T-helper 22 cell (primary cell): ENCODE results near the gene ZNF14.
"Not testable (repeated sequence)": the region's sequence is repeated elsewhere in the genome, so short reads cannot be mapped to it uniquely, and the experiment has no call there.

Source experiments
- DNase-seq: peaks from one replicate; pipeline ENCODE4 v3.0.0-alpha.2; 2020; ENCODE audit warnings: low read depth

ZNF14 gene

GRCh38 chr19:19732579-19733501 is at the start of gene ZNF14:
ZNF14 (minus strand) TSS chr19:19733112; CDS start chr19:19732958, 154 bp downstream.
- peak; percentile 81 for DNase-seq

- not testable (repeated sequence) for DNase-seq
Measured at GRCh38 chr19:19781791-19782190, 48.9 kb upstream of the ZNF14 start.

GRCh38 chr19:19778666-19779065 is 45.8 kb upstream of the ZNF14 start:
- DNase-seq, result no peak

GRCh38 chr19:19777692-19778091 is 44.8 kb upstream of the ZNF14 start:
- no peak for DNase-seq

GRCh38 chr19:19776206-19777008 is 43.5 kb upstream of the ZNF14 start:
- DNase-seq, result peak; percentile 84

GRCh38 chr19:19775891-19776205 is 42.9 kb upstream of the ZNF14 start:
- DNase-seq, result no peak

GRCh38 chr19:19774354-19775033 is 41.6 kb upstream of the ZNF14 start:
- DNase-seq, result no peak

- not testable (repeated sequence) for DNase-seq
Measured at GRCh38 chr19:19771963-19772362, 39.1 kb upstream of the ZNF14 start.

- DNase-seq, result not testable (repeated sequence)
Measured at GRCh38 chr19:19769971-19770370, 37.1 kb upstream of the ZNF14 start.

- DNase-seq, result no peak
Measured at GRCh38 chr19:19758164-19758563, 25.3 kb upstream of the ZNF14 start.

GRCh38 chr19:19752760-19753403 is 20.0 kb upstream of the ZNF14 start:
- DNase-seq, result no peak

- DNase-seq, result no peak
Measured at GRCh38 chr19:19751846-19752245, 18.9 kb upstream of the ZNF14 start.

- DNase-seq, result no peak
Measured at GRCh38 chr19:19750842-19751790, 18.2 kb upstream of the ZNF14 start.

- no peak for DNase-seq
Measured at GRCh38 chr19:19749908-19750841, 17.3 kb upstream of the ZNF14 start.

GRCh38 chr19:19749117-19749907 is 16.4 kb upstream of the ZNF14 start:
- DNase-seq, result no peak

GRCh38 chr19:19748249-19748938 is 15.5 kb upstream of the ZNF14 start:
- DNase-seq, result no peak

- DNase-seq, result no peak
Measured at GRCh38 chr19:19747357-19748220, 14.7 kb upstream of the ZNF14 start.
